B cell (primary cell): ENCODE measurements around the gene NCMAP. TPM values are rescaled to one million over a fixed set of nuclear protein-coding genes. Genes with fewer than 3 reads are reported as not detected.
A peak's percentile ranks its signal among the peaks of the same experiment; 100 is the strongest.

Source experiments
- ATAC-seq: fragments of 200-7000 bp; cut with Tn5 transposase; one replicate; pipeline ENCODE4 v1.10.0; 2021; ENCODE audit warnings: low read depth, mild to moderate bottlenecking, moderate number of reproducible peaks, moderate library complexity
- CTCF ChIA-PET: fragments of 350-600 bp; sonication (Branson Sonifier 250); formaldehyde crosslinking; loops from one replicate; lab custom pipeline; 2021; ENCODE audit warnings: antibody characterized with exemption, inconsistent platforms; lab: Charles Lee
- POLR2A ChIA-PET: fragments of 350-600 bp; sonication (Branson Sonifier 250); formaldehyde crosslinking; loops from one replicate; lab custom pipeline; 2021; ENCODE audit warnings: antibody characterized with exemption; lab: Charles Lee
- DNase-seq: peaks from one replicate; pipeline ENCODE4 v3.0.0; 2013
- H2AFZ ChIP-seq: 2 replicates; pipeline ENCODE4 v1.6.1; 2012; ENCODE audit warnings: mild to moderate bottlenecking, low read depth, low read length; ENCODE audit not compliant: insufficient read depth, poor library complexity, severe bottlenecking
- H3K27ac ChIP-seq, 2 donors: 1 replicate in 1 of 2; 2 replicates in 1 of 2; pipeline ENCODE4 v1.5.1; 2012 to 2013; ENCODE audit warnings: low read length in 2 of 2, mild to moderate bottlenecking in 2 of 2, moderate library complexity in 1 of 2
- H3K27me3 ChIP-seq, 4 experiments: fragments of 200-600 bp in 1 of 4; sonication (generic) in 1 of 4; replicated peaks in 1 of 4; 1 replicate in 2 of 4; 2 replicates in 2 of 4; pipeline versions ENCODE4 v1.6.1 to v1.7.0; 2013 to 2016; ENCODE audit warnings: low read length in 3 of 4, mild to moderate bottlenecking in 2 of 4, mixed read lengths in 1 of 4, moderate library complexity in 1 of 4; ENCODE audit not compliant: insufficient read depth in 4 of 4, control insufficient read depth in 3 of 4; ENCODE audit errors: control extremely low read depth in 1 of 4
- H3K36me3 ChIP-seq, 2 experiments: replicated peaks in 1 of 2; 1 replicate in 1 of 2; 2 replicates in 1 of 2; pipeline versions ENCODE4 v1.6.1 to v1.7.1; 2013; ENCODE audit warnings: low read length in 1 of 2; ENCODE audit not compliant: insufficient read depth in 2 of 2, control insufficient read depth in 1 of 2; ENCODE audit errors: control extremely low read depth in 1 of 2, extremely low read depth in 1 of 2
- H3K4me1 ChIP-seq, 2 donors: fragments of 200-600 bp in 1 of 2; sonication (generic) in 1 of 2; 1 replicate in 1 of 2; 2 replicates in 1 of 2; pipeline versions ENCODE4 v1.5.1 to v1.6.1; 2013 to 2017; ENCODE audit warnings: low read length in 2 of 2; ENCODE audit not compliant: control insufficient read depth in 2 of 2, insufficient read depth in 2 of 2
- H3K4me2 ChIP-seq: replicated peaks from 2 replicates; pipeline ENCODE3; 2012; ENCODE audit warnings: mild to moderate bottlenecking, low read depth, low read length; ENCODE audit not compliant: poor library complexity, severe bottlenecking
- H3K4me3 ChIP-seq, 5 experiments: fragments of 200-600 bp in 1 of 5; sonication (generic) in 1 of 5; 1 replicate in 3 of 5; 2 replicates in 2 of 5; pipeline versions ENCODE4 v1.5.1 to v1.7.0; 2011 to 2016; ENCODE audit warnings: low read length in 4 of 5, mild to moderate bottlenecking in 4 of 5, low read depth in 2 of 5, control low read depth in 1 of 5, moderate library complexity in 1 of 5; ENCODE audit not compliant: insufficient read depth in 1 of 5; ENCODE audit errors: control extremely low read depth in 1 of 5, extremely low read depth in 1 of 5
- H3K79me2 ChIP-seq: fragments of 200-600 bp; sonication (generic); one replicate; pipeline ENCODE4 v1.6.0; 2016; ENCODE audit warnings: low read length; ENCODE audit not compliant: control insufficient read depth, insufficient read depth
- H3K9ac ChIP-seq: fragments of 200-600 bp; sonication (generic); 2 replicates; pipeline ENCODE4 v1.6.1; 2017; ENCODE audit warnings: mild to moderate bottlenecking, low read length, moderate library complexity
- H3K9me3 ChIP-seq, 3 donors: one replicate each; pipeline versions ENCODE4 v1.6.1 to v1.7.1; 2013; ENCODE audit warnings: low read length in 2 of 3; ENCODE audit not compliant: control insufficient read depth in 2 of 3, insufficient read depth in 1 of 3; ENCODE audit errors: control extremely low read depth in 1 of 3
- H4K20me1 ChIP-seq: 2 replicates; pipeline ENCODE4 v1.6.0; 2012; ENCODE audit warnings: mild to moderate bottlenecking, low read length; ENCODE audit not compliant: insufficient read depth, control insufficient read depth, poor library complexity, severe bottlenecking
- H3K27ac Mint-ChIP-seq: one replicate; pipeline ENCODE4 v1.8.0; 2021; ENCODE audit warnings: mixed read lengths
- H3K27me3 Mint-ChIP-seq: one replicate; pipeline ENCODE4 v1.8.0; 2021; ENCODE audit warnings: mixed read lengths
- H3K4me1 Mint-ChIP-seq: one replicate; pipeline ENCODE4 v1.8.0; 2021; ENCODE audit warnings: mixed read lengths
- H3K4me3 Mint-ChIP-seq: one replicate; pipeline ENCODE4 v1.8.0; 2021; ENCODE audit warnings: mixed read lengths
- H3K9me3 Mint-ChIP-seq: one replicate; pipeline ENCODE4 v1.8.0; 2022; ENCODE audit warnings: mixed read lengths; ENCODE audit not compliant: insufficient read depth
- EZH2 ChIP-seq: IDR thresholded peaks from 2 replicates; pipeline ENCODE4 v1.6.1; 2012; ENCODE audit warnings: borderline replicate concordance, low read depth, mild to moderate bottlenecking, moderate library complexity, low read length; ENCODE audit not compliant: insufficient read depth, poor library complexity, severe bottlenecking
- WGBS: methylation state at CpG from one replicate; pipeline ENCODE4 v1.1.5; 2013; ENCODE audit warnings: missing lambda C conversion rate; ENCODE audit not compliant: insufficient coverage; 5-methylcytosine and 5-hydroxymethylcytosine counted together
- intact Hi-C: fragments of 100-400 bp; cut with micrococcal nuclease; formaldehyde crosslinking; loops from one replicate; pipeline ENCODE4 v1.10.0; 2022
- polyA plus RNA-seq: library from polyadenylated mRNA; depleted of rRNA; stranded (reverse); fragments of >200 nt; gene quantifications from 2 replicates; pipeline ENCODE4 v1.2.3, GENCODE V29; 2012
- total RNA-seq, 2 donors: library from RNA; stranded (reverse); fragments of 120-200 nt in 1 of 2; gene quantifications; 1 replicate in 1 of 2; 2 replicates in 1 of 2; pipeline versions ENCODE4 v1.2.3 to v1.2.4, GENCODE V29; 2013 to 2022
- TF ChIP-seq, protein P1 (sequence below): fragments of 200-600 bp; IDR thresholded peaks from one replicate; pipeline ENCODE4 v1.8.0; 2022; ENCODE audit warnings: antibody characterized with exemption, mild to moderate bottlenecking

Gene NCMAP
- total and polyA plus RNA-seq, 2 donors (not counting 1 experiment from before 2014, with no cell fraction given) = not detected

DNA sequence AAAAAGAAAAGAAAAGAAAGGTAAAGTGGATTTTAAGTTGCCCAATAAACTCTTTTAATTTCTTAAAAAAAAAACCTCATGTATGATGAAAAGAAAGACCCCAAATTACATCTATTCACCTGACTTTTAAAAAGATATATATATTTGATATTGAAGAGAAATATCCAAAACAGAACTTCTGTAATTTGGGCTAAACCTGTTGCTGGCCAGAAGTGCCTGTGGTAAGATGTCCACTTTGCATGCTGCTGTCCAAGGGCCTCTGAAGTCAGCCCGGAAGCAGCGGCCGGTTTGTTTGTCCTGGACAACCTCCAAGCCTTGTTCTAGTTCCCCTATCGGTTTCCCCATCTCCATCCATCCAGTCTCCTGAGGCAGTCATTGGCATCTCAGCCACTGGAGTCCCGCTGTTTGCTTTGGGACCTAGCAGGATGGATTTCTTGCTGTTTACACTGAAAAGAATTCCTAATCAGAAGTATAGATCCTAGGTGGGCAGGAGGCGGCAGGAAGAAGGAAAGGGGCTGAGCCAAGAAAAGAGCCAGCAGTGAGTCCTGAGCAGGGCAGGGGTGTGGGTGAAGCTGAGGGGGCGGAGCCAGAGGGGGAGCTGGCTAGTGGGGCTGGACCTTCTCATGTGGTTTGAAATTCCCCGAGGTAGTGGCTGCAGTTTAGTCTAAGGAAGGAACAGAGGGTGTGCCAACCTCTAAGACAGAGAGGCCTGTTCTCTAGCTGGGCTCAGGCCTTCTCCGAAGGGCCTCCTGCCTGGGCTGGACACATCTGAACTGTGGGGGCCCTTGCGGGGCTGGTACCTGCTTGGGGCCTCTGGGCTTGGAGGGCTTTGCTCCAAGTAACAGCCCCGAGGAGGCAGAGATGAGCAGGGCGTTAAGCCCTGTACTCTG is 3.3 kb downstream of the NCMAP start:
- no peak overlapping the region for H3K4me3 ChIP-seq
- Mint-ChIP-seq H3K9me3 (no peaks in the 10 kb centered on the region), H3K27me3 (peaks cover 21% of the 10 kb centered on the region), H3K27ac (peak overlapping the region; percentile 10), H3K4me3 (no peak overlapping the region), H3K4me1 (peaks cover 14% of the 10 kb centered on the region)
- DNase-seq (no peak), ATAC-seq (no peak)
- WGBS = 69% methylated on average over 10 of the region's 12 CpGs
- H4K20me1 ChIP-seq = no peaks in the 10 kb centered on the region
- no peak overlapping the region for H2AFZ ChIP-seq
- H3K9ac ChIP-seq = no peak overlapping the region
- intact Hi-C loops = no loop called here
- H3K27me3 ChIP-seq = peaks cover 0 to 34% (median 9%) of the 10 kb centered on the region in 4 experiments
- H3K79me2 ChIP-seq = no peaks in the 10 kb centered on the region
- H3K9me3 ChIP-seq = peaks cover 0 to 5% (median 0%) of the 10 kb centered on the region in 3 donors
- TF ChIP-seq EZH2 = no peak
- TF ChIP-seq, protein P1, sequence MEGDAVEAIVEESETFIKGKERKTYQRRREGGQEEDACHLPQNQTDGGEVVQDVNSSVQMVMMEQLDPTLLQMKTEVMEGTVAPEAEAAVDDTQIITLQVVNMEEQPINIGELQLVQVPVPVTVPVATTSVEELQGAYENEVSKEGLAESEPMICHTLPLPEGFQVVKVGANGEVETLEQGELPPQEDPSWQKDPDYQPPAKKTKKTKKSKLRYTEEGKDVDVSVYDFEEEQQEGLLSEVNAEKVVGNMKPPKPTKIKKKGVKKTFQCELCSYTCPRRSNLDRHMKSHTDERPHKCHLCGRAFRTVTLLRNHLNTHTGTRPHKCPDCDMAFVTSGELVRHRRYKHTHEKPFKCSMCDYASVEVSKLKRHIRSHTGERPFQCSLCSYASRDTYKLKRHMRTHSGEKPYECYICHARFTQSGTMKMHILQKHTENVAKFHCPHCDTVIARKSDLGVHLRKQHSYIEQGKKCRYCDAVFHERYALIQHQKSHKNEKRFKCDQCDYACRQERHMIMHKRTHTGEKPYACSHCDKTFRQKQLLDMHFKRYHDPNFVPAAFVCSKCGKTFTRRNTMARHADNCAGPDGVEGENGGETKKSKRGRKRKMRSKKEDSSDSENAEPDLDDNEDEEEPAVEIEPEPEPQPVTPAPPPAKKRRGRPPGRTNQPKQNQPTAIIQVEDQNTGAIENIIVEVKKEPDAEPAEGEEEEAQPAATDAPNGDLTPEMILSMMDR = no peak
- peaks cover 11 to 12% of the 10 kb centered on the region in 2 donors for H3K4me1 ChIP-seq
- POLR2A ChIA-PET = interaction anchor here (0.6 kb wide), 1 partner anchor 27 kb away, joined by 6 read pairs; no protein-coding TSS in a partner anchor
- H3K4me2 ChIP-seq = no peak overlapping the region
- CTCF ChIA-PET = no interaction called here
- no peaks in the 10 kb centered on the region for H3K36me3 ChIP-seq
- H3K27ac ChIP-seq = no peak overlapping the region

DNA sequence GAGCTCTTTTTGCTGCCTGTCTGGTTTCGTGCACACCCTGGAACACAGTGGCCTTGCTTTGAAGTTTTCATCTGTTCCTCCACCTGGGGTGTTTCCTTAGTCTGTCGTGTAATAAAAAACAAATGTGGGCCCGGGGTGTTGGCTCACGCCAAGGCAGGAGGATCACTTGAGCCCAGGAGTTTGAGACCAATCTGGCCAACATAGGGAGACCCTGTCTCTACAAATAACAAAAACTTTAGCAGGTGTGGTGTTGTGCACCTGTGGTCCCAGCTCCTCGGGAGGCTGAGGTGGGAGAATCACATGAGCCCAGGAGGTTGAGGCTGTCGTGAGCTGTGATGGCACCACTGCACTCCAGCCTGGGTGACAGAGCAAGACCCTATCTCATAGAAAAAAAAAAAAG is 4.5 kb downstream of the NCMAP start:
- ATAC-seq (no peak), DNase-seq (no peak)
- peaks cover 13% of the 10 kb centered on the region for H3K4me1 Mint-ChIP-seq
- POLR2A ChIA-PET = interaction anchor here (0.6 to 0.7 kb wide), 2 partner anchors 9 to 42 kb away, joined by 3 read pairs; no protein-coding TSS in a partner anchor
- Histone ChIP-seq H3K36me3 (no peaks in the 10 kb centered on the region), H4K20me1 (no peaks in the 10 kb centered on the region), H3K4me2 (no peak overlapping the region), H3K27me3 (peaks cover 0 to 30% (median 9%) of the 10 kb centered on the region in 4 experiments), H3K4me3 (no peak overlapping the region), H3K9me3 (peaks cover 0 to 5% (median 0%) of the 10 kb centered on the region in 3 donors), H3K79me2 (no peaks in the 10 kb centered on the region), H3K27ac (no peak overlapping the region), H3K4me1 (peaks cover 10% of the 10 kb centered on the region in 2 donors), H2AFZ (no peak overlapping the region), H3K9ac (no peak overlapping the region)
- no peaks in the 10 kb centered on the region for H3K9me3 Mint-ChIP-seq
- intact Hi-C loops = no loop called here
- no peak overlapping the region for H3K27ac Mint-ChIP-seq
- CTCF ChIA-PET = interaction anchor here (0.6 kb wide), 1 partner anchor 27 kb away, joined by 3 read pairs; no protein-coding TSS in a partner anchor
- no peak overlapping the region for H3K4me3 Mint-ChIP-seq
- H3K27me3 Mint-ChIP-seq = peaks cover 20% of the 10 kb centered on the region
- TF ChIP-seq EZH2 = no peak
- TF ChIP-seq, protein P1 = no peak
- WGBS = 90% methylated on average over 6 of the region's 6 CpGs
